ENCODE results near the gene PHETA1.
"Not testable (repeated sequence)": the region's sequence is repeated elsewhere in the genome, so short reads cannot be mapped to it uniquely, and the experiment has no call there.

Gene PHETA1

DNA sequence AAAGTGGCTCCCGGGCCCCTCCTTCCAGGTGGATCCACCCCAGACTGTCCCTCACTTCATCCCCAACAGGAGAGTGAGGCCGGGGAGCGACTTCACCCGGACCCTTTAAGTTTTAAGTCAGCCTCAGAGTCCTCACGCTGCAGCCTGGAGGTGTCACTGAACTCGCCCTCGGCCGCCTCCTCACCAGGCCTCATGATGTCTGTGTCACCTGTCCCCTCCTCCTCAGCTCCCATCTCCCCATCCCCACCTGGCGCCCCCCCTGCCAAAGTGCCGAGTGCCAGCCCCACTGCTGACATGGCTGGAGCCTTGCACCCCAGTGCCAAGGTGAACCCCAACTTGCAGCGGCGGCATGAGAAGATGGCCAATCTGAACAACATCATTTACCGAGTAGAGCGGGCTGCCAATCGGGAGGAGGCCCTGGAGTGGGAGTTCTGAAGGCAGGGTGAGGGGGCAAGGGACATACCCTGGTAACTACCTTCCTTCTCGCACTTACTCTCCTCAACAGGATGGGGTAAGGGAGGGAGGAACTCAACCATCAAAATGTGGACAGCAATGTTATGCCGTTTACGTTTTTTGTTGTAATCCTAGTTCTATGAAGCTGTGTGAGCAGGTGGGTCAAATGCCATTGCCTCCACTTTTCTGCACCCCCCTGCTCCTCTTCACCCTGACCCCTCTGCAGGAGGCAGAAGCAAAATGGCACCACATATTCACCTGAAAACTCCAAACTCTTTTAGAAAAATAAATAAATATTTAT is 20.8 kb downstream of the PHETA1 start:
- no peak for DNase-seq

DNA sequence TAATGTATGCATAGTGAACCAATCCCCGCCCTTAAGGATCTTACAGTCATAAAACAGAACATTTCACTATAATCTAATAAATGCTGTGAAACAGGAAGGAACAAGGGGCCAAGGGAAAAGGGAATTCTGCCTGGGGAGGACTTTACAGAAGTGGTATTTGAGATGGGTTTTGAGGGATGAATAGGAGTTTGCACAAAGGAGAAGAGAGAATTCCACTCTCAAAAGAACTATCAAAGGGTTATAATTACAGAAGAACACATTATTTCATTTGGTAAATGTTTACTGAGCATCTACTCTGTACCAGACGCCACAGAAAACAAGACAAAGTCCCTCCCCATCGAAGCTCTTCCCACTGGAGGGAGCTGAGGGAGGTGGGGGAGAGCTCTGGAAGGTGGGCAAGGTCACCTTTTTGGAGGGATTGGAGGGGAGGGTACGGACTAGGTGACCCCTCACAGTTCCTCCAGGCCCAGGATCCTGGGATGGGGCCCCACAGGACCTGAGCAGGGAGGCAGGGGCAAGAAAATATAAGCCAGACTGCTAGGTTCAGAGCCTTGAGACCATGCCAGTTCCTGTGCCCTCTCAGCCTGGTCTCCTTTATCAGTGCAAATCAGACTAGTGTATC is 24.5 kb downstream of the PHETA1 start:
- no peak for DNase-seq

DNA sequence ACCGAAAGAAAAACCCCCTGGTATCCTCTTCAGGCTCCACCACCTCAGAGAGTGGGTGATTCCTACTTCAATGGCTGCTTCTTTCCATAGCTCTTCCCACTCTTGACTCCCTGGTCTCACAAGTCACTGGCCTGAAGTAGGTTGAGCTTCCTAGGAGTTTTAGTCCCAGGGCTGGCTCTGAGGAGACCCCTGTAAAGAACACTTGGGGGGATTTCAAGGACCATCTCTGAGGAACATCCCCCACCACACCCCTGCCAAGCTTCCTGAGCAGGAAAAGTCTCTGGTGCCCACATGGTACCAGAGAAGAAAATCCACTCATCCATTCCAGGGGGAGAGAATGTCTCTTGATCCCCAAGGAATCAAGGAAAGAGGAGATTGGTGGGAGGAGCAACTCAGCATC is 25.7 kb downstream of the PHETA1 start:
- DNase-seq, result no peak

GRCh38 chr12:111342376-111342775 is 26.5 kb downstream of the PHETA1 start:
- no peak for DNase-seq

DNA sequence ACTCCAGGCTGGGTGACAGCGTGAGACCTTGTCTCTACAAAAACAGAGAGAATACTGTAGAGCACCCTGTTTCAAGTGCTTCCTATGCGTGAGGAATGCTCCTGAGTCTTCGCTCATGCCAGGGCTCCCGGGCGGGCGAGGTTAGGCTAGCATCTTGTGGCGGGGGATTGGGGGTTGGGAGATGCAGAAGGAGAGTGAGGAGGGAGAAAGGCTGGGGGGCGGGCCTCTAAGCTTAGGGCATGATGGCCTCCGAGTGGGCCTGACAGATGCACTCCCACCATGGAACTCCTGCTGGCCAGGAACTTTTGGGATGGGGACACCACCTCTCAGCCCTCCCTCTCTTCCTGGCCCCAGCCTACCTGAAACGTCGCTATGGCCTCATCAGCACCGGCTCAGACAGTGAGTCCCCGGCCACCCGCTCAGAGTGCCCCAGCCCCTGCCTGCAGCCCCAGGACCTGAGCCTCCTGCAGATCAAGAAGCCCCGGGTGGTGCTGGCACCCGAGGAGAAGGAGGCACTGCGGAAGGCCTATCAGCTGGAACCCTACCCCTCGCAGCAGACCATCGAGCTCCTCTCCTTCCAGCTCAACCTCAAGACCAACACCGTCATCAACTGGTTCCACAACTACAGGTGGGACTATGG is 27.3 kb downstream of the PHETA1 start:
- no peak for DNase-seq

DNA sequence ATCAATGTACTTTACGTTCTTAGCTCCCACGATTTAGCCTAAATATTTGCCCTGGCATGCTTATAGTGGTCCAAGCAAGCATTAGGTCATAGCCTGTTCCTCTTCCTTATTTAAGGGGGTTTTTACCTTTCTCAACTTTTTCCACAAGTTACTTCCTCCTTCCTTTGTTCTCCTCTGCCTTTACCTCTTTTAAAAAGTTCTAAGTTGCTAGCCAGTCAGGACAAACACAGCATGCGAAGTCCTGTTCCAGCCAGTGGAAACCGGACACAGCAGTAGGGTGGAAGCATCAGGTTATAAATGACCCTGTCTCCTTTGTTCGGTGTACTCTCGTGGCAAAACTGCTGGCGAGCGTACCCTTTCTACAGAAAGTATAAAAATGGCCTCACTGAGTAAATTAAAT is 28.2 kb downstream of the PHETA1 start:
- not testable (repeated sequence) for DNase-seq

- DNase-seq, result no peak
Observed at GRCh38 chr12:111340231-111340630, 28.7 kb downstream of the PHETA1 start.

GRCh38 chr12:111339321-111339938 is 29.5 kb downstream of the PHETA1 start:
- DNase-seq, result no peak

- no peak for DNase-seq
Observed at GRCh38 chr12:111338096-111338495, 30.8 kb downstream of the PHETA1 start.

DNA sequence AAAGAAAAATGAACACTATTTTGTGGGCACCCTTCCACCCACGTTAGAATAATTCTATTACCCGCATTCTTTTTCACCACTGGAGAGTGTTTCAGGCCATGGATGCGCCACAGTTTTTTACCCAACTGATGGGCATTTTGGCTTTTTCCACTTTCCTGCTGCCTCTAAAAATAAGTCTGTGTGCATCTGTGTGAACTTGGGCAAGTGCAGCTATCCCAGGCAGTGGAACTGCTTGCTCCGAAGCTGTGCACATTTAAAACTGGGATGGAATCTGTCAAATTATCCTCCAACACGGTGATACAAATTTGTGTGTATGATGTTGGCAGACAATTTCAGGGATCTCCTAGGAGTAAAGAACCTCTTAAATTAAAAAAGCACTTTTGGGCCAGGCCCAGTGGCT is 31.5 kb downstream of the PHETA1 start:
- no peak for DNase-seq

DNA sequence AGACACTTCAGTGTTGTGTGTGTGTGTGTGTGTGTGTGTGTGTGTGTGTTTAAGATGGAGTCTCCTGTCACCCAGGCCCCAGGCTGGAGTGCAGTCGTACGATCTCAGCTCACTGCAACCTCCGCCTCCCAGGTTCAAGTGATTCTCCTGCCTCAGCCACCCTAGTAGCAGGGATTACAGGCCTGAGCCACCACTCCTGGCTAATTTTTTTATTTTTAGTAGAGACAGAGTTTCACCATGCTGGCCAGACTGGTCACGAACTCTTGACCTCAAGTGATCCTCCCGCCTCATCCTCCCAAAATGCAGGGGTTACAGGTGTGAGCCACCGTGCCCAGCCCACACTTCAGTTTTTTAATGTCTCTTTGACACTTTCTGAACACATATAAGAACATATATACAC is 32.5 kb downstream of the PHETA1 start:
- not testable (repeated sequence) for DNase-seq

DNA sequence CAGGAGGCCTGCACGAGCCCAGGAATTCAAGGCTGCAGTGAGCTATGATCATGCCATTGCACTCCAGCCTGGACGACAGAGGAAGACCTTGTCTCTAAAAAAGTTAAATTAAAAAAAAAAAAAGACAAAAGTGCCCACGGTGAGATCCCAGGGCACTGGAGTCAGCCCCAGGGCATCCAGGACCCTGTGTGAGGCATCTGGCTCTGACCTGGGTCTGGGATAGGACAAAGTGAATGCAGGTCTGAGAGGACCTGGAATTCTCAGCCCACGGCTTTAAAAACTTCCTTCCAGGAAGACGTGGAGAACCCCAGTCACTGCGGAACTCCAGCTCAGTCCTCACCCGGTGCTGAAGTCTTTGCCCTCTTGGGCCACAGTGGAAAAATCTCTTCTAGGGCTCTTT is 33.1 kb downstream of the PHETA1 start:
- no peak for DNase-seq

- DNase-seq, result not testable (repeated sequence)
Observed at GRCh38 chr12:111335301-111335700, 33.6 kb downstream of the PHETA1 start.

DNA sequence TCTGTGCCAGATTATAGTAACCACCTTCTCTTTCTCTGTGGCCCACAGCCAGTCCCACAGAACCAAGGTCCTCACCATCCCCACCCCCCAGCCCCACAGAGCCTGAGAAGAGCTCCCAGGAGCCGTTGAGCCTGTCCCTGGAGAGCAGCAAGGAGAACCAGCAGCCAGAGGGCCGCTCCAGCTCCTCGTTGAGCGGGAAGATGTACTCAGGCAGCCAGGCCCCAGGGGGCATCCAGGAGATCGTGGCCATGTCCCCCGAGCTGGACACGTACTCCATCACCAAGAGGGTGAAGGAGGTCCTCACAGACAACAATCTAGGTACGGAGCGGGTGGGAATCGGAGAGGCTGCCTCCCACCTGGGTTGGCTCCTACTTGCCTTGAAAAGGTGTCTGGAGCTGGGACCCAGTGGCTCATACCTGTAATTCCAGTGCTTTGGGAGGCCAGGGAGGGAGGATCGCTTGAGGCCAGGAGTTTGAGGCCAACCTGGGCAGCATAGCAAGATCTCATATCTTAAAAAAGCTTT is 34.4 kb downstream of the PHETA1 start:
- no peak for DNase-seq

GRCh38 chr12:111330800-111331752 is 37.8 kb downstream of the PHETA1 start:
- DNase-seq, result no peak

GRCh38 chr12:111328138-111328537 is 40.8 kb downstream of the PHETA1 start:
- no peak for DNase-seq

DNA sequence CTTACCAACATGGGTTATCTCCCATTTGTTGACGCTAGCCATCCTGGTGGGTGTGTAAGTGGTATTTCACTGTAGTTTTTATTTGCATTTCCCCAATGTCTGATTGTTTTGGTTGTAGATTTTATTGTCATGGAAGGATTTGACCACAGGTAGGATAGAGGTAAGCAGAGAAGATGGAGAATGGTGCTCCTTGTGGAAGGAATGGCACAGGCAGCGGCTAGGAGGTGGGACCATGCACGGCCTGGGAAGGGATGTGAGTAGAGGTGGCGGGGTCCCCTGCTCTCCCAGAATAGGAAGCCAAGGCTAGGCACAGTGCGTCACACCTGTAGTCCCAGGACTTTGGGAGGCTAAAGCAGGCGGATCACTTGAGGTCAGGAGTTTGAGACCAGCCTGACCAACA is 41.4 kb downstream of the PHETA1 start:
- DNase-seq, result no peak

DNA sequence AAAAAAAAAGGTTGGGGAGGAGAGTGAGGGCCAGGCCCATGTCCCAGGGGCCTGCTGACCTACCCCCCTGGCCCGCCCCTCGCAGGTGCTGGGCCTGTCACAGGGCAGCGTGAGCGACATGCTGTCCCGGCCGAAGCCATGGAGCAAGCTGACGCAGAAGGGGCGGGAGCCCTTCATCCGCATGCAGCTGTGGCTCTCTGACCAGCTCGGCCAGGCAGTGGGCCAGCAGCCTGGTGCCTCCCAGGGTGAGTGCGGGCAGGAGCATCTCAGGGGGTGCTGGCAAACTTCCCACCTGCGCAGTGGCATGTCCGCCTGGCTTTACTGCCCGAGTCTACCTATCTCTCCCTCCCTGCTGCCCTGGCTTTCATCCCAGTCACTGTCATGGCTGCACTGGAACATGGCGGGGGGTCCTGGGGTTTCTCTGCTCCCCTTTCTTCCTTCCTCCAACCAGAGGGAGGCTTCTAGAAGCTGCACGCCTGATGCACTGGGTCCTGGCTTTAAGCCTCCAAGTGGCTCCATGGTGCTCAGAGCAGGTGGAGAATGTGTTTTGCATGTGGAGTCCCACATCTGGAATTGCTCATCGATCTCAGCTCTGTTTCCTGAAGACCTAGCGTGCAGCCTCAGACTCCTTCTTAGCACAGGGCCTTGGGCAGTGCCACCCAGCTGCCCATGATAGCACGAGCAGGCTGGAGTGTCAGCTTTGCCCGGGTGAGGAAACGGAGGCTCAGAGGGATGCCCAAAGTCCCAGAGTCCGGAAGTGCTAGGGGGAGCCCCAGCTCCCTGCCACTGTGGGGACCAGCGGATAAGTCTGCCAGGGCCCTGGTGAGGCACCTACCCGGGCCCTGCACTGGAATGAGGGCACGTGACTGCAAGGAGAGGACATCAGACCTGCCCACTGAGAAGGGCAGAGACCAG is 46.3 kb downstream of the PHETA1 start:
- no peak for DNase-seq

DNA sequence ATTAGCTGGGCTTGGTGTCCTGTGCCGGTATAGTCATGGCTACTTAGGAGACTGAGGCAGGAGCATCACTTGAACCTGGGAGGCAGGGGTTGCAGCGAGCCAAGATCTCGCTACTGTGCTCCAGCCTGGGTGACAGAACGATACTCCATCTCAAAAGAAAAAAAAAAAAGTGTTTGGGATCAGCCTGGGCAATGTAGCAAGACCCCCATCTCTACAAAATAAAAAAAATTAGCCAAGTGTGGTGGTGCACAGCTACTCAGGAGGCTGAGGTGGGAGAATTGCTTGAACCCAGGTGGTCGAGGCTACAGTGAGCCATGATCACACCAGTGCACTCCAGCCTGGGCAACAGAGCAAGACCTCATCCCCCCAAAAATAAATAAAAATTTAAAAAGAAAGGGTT is 47.6 kb downstream of the PHETA1 start:
- DNase-seq, result no peak

- DNase-seq, result no peak
Observed at GRCh38 chr12:111320258-111321050, 48.4 kb downstream of the PHETA1 start.
